ENCODE results near the gene NTN4.

Gene NTN4

DNA sequence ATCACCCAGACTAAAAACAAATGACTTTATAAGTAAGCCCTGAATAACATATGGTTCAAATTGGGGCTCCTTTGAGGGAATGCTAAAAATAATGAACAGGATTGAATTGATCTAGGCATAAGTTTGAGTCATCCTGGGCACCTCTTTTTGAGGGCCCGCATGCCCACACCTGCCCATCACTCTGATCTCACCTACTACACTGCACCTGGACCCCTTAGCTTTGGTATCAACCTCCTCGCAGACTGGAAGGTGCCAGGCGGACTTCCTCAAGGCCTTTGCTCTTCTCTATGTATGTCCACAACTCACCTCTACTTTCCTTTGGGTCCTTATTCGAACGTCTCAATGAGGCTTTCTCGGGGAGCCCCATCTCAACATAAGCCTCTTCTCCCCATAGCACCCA, 17.2 kb downstream of the NTN4 start:
- Histone ChIP-seq H3K9ac (ENCODE audit: low read depth in 1 of 2, low read length in 2 of 2) (no peak overlapping the region), H3K9me3 (ENCODE audit: control insufficient read depth in 1 of 2, low read length in 2 of 2) (no peaks in the 10 kb centered on the region), H3K4me3 (ENCODE audit: low read depth in 1 of 2, low read length in 2 of 2) (no peak overlapping the region), H3K36me3 (ENCODE audit: control insufficient read depth in 1 of 2, insufficient read depth in 2 of 2, low read length in 2 of 2) (no peaks in the 10 kb centered on the region), H3K27ac (ENCODE audit: low read depth, low read length) (no peak overlapping the region), H3K27me3 (ENCODE audit: control insufficient read depth in 1 of 2, insufficient read depth in 2 of 2, low read length in 2 of 2) (no peaks in the 10 kb centered on the region), H3K4me1 (ENCODE audit: control insufficient read depth in 1 of 2, insufficient read depth in 2 of 2, low read length in 2 of 2) (no peaks in the 10 kb centered on the region)

DNA sequence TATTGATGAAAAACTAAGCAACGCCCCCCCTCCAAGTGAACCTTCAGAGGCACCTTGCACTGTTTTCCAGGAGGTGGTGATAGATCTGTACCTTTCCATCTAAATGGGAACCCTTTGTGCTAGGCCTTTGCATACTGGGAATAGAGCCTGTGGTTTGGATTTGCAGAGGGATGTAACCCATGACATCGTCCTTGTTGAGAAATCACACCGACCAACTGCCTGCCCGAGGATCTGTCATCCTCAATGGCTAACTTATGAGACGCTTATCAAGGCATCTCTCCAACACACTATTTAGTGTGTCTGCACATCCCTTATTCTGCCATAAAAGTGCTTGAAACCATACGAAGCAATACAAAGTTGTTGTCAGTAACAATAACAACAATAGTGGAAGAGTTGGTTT, 22.9 kb downstream of the NTN4 start:
- Histone ChIP-seq H3K27me3 (ENCODE audit: control insufficient read depth in 1 of 2, insufficient read depth in 2 of 2, low read length in 2 of 2) (no peaks in the 10 kb centered on the region), H3K4me3 (ENCODE audit: low read depth in 1 of 2, low read length in 2 of 2) (no peak overlapping the region), H3K4me1 (ENCODE audit: control insufficient read depth in 1 of 2, insufficient read depth in 2 of 2, low read length in 2 of 2) (peaks cover 0 to 3% of the 10 kb centered on the region in 2 donors), H3K9me3 (ENCODE audit: control insufficient read depth in 1 of 2, low read length in 2 of 2) (no peaks in the 10 kb centered on the region), H3K36me3 (ENCODE audit: control insufficient read depth in 1 of 2, insufficient read depth in 2 of 2, low read length in 2 of 2) (no peaks in the 10 kb centered on the region), H3K27ac (ENCODE audit: low read depth, low read length) (no peak overlapping the region), H3K9ac (ENCODE audit: low read depth in 1 of 2, low read length in 2 of 2) (no peak overlapping the region)

DNA sequence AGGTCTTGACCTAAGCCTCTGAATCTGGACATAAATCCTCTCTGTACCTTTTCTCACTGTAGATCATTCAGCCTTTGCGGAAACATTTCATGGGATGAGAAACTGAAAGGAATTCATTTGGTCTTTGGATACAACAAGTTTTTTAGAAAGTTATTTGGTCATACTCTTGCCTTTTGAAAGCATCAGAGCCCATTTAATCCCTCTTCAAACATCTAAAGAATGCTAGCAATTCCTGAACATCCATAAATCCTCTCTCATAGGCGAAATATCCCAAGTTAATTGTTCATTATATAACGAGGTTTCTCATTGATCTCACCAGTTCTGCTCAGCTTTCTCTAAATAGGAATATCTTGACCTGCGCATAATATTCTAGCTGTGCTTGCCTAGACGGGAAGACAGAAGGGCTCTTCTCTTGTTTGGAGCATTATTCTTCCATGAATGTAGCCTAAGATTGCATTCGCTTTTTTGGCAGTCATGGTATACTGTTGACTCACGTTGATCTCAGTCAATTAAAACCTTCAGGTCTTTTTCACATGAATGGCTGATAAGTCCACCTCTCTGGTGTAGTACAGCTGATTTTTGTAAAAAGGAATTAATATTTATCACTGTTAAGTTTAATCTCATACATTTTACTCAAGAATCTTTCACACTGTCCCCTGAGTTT, 24.1 kb downstream of the NTN4 start:
- H3K27ac ChIP-seq (ENCODE audit: low read depth, low read length): no peak overlapping the region
- H3K27me3 ChIP-seq (ENCODE audit: control insufficient read depth in 1 of 2, insufficient read depth in 2 of 2, low read length in 2 of 2): no peaks in the 10 kb centered on the region
- H3K36me3 ChIP-seq (ENCODE audit: control insufficient read depth in 1 of 2, insufficient read depth in 2 of 2, low read length in 2 of 2): no peaks in the 10 kb centered on the region
- no peak overlapping the region for H3K4me3 ChIP-seq (ENCODE audit: low read depth in 1 of 2, low read length in 2 of 2)
- H3K9me3 ChIP-seq (ENCODE audit: control insufficient read depth in 1 of 2, low read length in 2 of 2): no peaks in the 10 kb centered on the region
- no peak overlapping the region for H3K9ac ChIP-seq (ENCODE audit: low read depth in 1 of 2, low read length in 2 of 2)
- peaks cover 0 to 3% of the 10 kb centered on the region in 2 donors for H3K4me1 ChIP-seq (ENCODE audit: control insufficient read depth in 1 of 2, insufficient read depth in 2 of 2, low read length in 2 of 2)

DNA sequence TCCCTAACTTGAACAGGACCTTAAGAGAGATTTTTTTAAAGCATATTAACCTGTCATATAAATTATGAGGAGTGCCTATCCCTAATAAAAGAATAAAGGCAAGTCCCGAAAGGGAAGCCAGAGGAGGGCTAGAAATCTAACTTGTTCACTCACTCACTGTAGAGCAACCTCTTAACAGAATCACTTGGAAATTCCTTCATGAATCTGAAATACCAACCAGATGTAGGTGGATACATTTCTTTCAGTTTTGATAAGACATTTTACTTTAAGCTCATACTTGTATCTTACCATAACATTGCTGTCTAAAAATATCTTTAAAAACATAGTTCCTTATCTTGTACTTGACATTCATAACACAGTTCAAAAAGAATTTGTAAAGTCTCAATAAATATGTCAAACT, 25.7 kb downstream of the NTN4 start:
- Histone ChIP-seq H3K4me1 (ENCODE audit: control insufficient read depth in 1 of 2, insufficient read depth in 2 of 2, low read length in 2 of 2) (peaks cover 0 to 3% of the 10 kb centered on the region in 2 donors), H3K27ac (ENCODE audit: low read depth, low read length) (no peak overlapping the region), H3K4me3 (ENCODE audit: low read depth in 1 of 2, low read length in 2 of 2) (no peak overlapping the region), H3K9ac (ENCODE audit: low read depth in 1 of 2, low read length in 2 of 2) (no peak overlapping the region), H3K36me3 (ENCODE audit: control insufficient read depth in 1 of 2, insufficient read depth in 2 of 2, low read length in 2 of 2) (no peaks in the 10 kb centered on the region), H3K9me3 (ENCODE audit: control insufficient read depth in 1 of 2, low read length in 2 of 2) (no peaks in the 10 kb centered on the region), H3K27me3 (ENCODE audit: control insufficient read depth in 1 of 2, insufficient read depth in 2 of 2, low read length in 2 of 2) (no peaks in the 10 kb centered on the region)

DNA sequence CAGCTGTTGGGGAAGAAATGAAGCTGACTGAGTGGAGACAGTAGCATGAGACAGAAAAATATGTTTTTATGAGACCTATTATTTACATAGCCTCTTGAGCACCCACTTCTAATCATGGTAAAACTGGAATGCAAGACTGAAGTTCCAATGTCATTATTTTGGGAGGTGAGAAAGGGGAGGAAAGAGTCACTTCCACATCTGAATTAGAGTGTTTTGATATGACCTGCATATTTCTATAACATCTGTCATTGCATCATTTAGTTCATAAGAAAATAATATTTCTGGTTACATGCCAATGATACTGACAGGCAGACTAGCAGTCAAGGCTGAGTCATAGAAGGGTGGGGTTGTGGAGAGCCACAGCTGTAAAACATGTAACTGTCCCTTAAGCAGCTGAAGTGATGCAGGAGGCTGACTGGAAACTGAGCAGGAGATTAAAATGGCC, 26.7 kb downstream of the NTN4 start:
- H3K4me3 ChIP-seq (ENCODE audit: low read depth in 1 of 2, low read length in 2 of 2): no peak overlapping the region
- H3K9ac ChIP-seq (ENCODE audit: low read depth in 1 of 2, low read length in 2 of 2): no peak overlapping the region
- peaks cover 0 to 3% of the 10 kb centered on the region in 2 donors for H3K9me3 ChIP-seq (ENCODE audit: control insufficient read depth in 1 of 2, low read length in 2 of 2)
- no peaks in the 10 kb centered on the region for H3K27me3 ChIP-seq (ENCODE audit: control insufficient read depth in 1 of 2, insufficient read depth in 2 of 2, low read length in 2 of 2)
- no peak overlapping the region for H3K27ac ChIP-seq (ENCODE audit: low read depth, low read length)
- H3K36me3 ChIP-seq (ENCODE audit: control insufficient read depth in 1 of 2, insufficient read depth in 2 of 2, low read length in 2 of 2): no peaks in the 10 kb centered on the region
- H3K4me1 ChIP-seq (ENCODE audit: control insufficient read depth in 1 of 2, insufficient read depth in 2 of 2, low read length in 2 of 2): peaks cover 0 to 3% of the 10 kb centered on the region in 2 donors

DNA sequence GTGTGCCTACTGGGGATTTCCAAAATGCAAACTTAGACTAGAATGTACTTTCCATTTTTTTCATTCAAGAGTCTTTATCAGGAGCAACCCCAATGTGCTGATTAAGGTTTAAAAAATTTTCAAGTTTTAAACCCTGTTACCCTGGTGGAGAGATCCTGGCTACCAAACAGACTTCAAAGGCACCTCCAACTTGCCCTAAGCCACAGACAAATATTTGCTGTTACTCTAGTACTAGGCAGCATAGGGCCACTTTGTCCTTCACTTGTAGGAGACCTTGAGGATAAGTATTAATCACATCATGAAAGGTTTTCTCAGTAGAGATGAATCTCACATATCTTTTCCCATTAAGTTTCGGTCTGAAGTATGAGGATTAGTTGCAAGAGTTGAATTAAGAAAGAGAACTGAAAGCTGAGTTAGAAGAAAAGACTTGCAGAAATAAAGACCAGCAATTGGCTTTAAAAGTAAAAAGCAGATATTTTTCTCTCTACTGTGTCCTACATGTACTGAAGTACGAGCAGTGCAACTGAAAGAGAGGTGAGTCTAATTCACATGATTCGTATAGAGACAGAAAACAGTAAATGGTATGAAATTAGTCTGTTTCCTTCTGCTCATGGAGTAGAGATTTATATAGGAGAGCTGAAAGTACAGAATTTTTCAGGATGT, 28.3 kb downstream of the NTN4 start:
- Histone ChIP-seq H3K4me1 (ENCODE audit: control insufficient read depth in 1 of 2, insufficient read depth in 2 of 2, low read length in 2 of 2) (peaks cover 0 to 3% of the 10 kb centered on the region in 2 donors), H3K36me3 (ENCODE audit: control insufficient read depth in 1 of 2, insufficient read depth in 2 of 2, low read length in 2 of 2) (no peaks in the 10 kb centered on the region), H3K9ac (ENCODE audit: low read depth in 1 of 2, low read length in 2 of 2) (no peak overlapping the region), H3K9me3 (ENCODE audit: control insufficient read depth in 1 of 2, low read length in 2 of 2) (peaks cover 0 to 4% of the 10 kb centered on the region in 2 donors), H3K4me3 (ENCODE audit: low read depth in 1 of 2, low read length in 2 of 2) (no peak overlapping the region), H3K27ac (ENCODE audit: low read depth, low read length) (no peak overlapping the region), H3K27me3 (ENCODE audit: control insufficient read depth in 1 of 2, insufficient read depth in 2 of 2, low read length in 2 of 2) (no peaks in the 10 kb centered on the region)

DNA sequence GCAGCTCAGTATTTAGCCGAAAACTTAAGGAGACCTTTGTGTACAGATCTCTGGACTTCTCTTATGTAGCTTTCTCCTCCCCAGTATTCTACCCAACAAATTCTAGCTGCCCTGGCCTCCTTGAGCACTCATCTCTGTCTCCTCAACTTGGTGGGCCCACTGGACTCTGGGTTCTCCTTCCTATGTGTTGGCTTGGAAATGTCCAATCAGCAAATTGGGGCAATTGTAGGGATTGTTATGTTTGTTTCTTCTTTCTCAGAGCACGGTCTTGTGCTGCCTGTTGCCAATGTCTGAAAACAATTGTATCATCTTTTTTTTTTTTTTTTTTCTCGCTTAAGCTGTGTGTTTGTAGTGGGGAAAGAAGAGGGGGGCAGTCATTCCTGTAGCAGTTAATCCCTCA, 30.2 kb downstream of the NTN4 start:
- Histone ChIP-seq H3K4me3 (ENCODE audit: low read depth in 1 of 2, low read length in 2 of 2) (no peak overlapping the region), H3K36me3 (ENCODE audit: control insufficient read depth in 1 of 2, insufficient read depth in 2 of 2, low read length in 2 of 2) (no peaks in the 10 kb centered on the region), H3K4me1 (ENCODE audit: control insufficient read depth in 1 of 2, insufficient read depth in 2 of 2, low read length in 2 of 2) (peaks cover 0 to 3% of the 10 kb centered on the region in 2 donors), H3K9me3 (ENCODE audit: control insufficient read depth in 1 of 2, low read length in 2 of 2) (peaks cover 0 to 4% of the 10 kb centered on the region in 2 donors), H3K9ac (ENCODE audit: low read depth in 1 of 2, low read length in 2 of 2) (no peak overlapping the region), H3K27me3 (ENCODE audit: control insufficient read depth in 1 of 2, insufficient read depth in 2 of 2, low read length in 2 of 2) (no peaks in the 10 kb centered on the region), H3K27ac (ENCODE audit: low read depth, low read length) (no peak overlapping the region)

DNA sequence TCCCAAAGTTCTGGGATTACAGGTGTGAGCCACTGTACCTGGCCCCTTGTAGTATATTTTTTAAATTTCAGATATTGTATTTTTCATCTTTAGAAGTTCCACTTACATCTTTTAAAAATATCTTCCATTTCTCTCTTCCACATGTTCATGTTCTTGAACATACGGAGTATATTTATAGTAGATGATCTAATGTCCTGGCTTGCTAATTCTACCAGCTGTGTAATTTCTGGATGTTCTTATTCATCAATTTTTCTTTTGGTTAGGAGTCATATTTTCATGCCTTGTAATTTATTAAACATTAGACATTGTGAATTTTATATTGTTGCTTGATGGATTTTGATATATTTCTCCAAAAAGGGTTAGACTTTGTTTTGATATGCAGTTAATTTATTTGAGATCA, 30.8 kb downstream of the NTN4 start:
- no peak overlapping the region for H3K9ac ChIP-seq (ENCODE audit: low read depth in 1 of 2, low read length in 2 of 2)
- H3K27ac ChIP-seq (ENCODE audit: low read depth, low read length): no peak overlapping the region
- peaks cover 0 to 4% of the 10 kb centered on the region in 2 donors for H3K9me3 ChIP-seq (ENCODE audit: control insufficient read depth in 1 of 2, low read length in 2 of 2)
- H3K36me3 ChIP-seq (ENCODE audit: control insufficient read depth in 1 of 2, insufficient read depth in 2 of 2, low read length in 2 of 2): no peaks in the 10 kb centered on the region
- no peaks in the 10 kb centered on the region for H3K27me3 ChIP-seq (ENCODE audit: control insufficient read depth in 1 of 2, insufficient read depth in 2 of 2, low read length in 2 of 2)
- no peak overlapping the region for H3K4me3 ChIP-seq (ENCODE audit: low read depth in 1 of 2, low read length in 2 of 2)
- H3K4me1 ChIP-seq (ENCODE audit: control insufficient read depth in 1 of 2, insufficient read depth in 2 of 2, low read length in 2 of 2): peaks cover 0 to 3% of the 10 kb centered on the region in 2 donors

DNA sequence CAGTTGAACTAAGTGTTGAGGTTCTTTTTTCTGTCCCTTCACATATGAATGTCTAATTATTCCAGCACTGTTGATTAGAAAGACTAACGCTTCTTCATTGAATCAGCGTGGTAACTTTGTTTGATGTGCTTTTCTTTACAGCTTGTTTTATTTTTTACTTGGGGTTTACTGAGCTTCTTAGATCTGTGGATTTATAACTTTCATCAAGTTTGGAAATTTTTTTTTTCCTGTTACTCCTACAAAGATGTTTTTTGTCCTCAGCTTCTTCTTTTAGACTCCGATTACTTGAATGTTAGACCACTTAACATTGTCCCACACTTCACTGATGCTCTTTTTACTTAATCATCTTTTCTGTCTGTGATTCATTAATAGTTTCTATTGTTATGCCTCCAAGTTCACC, 31.5 kb downstream of the NTN4 start:
- Histone ChIP-seq H3K27ac (ENCODE audit: low read depth, low read length) (no peak overlapping the region), H3K9me3 (ENCODE audit: control insufficient read depth in 1 of 2, low read length in 2 of 2) (peaks cover 0 to 4% of the 10 kb centered on the region in 2 donors), H3K9ac (ENCODE audit: low read depth in 1 of 2, low read length in 2 of 2) (no peak overlapping the region), H3K27me3 (ENCODE audit: control insufficient read depth in 1 of 2, insufficient read depth in 2 of 2, low read length in 2 of 2) (no peaks in the 10 kb centered on the region), H3K4me1 (ENCODE audit: control insufficient read depth in 1 of 2, insufficient read depth in 2 of 2, low read length in 2 of 2) (peaks cover 0 to 3% of the 10 kb centered on the region in 2 donors), H3K4me3 (ENCODE audit: low read depth in 1 of 2, low read length in 2 of 2) (no peak overlapping the region), H3K36me3 (ENCODE audit: control insufficient read depth in 1 of 2, insufficient read depth in 2 of 2, low read length in 2 of 2) (no peaks in the 10 kb centered on the region)

DNA sequence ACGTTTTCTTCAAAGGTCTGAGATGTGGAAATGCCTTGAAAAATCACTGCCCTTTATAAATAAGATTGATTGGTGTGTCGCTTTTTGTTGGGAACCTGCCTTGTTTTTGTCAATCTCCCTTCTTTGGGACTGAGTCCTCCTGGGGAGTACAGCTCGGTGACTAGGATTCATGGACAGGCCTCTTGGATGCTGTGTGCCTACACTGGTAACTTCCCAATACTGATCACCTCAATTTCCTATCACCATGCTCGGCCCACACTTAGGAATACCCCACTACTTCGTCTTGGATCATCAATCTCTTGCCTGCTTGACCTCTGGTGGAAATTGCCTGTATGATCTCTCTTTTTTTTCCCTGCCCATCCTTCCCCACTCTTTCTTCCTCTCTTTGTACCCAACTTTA, 34.2 kb downstream of the NTN4 start:
- Histone ChIP-seq H3K36me3 (ENCODE audit: control insufficient read depth in 1 of 2, insufficient read depth in 2 of 2, low read length in 2 of 2) (no peaks in the 10 kb centered on the region), H3K9me3 (ENCODE audit: control insufficient read depth in 1 of 2, low read length in 2 of 2) (peaks cover 0 to 4% of the 10 kb centered on the region in 2 donors), H3K4me1 (ENCODE audit: control insufficient read depth in 1 of 2, insufficient read depth in 2 of 2, low read length in 2 of 2) (no peaks in the 10 kb centered on the region), H3K27me3 (ENCODE audit: control insufficient read depth in 1 of 2, insufficient read depth in 2 of 2, low read length in 2 of 2) (no peaks in the 10 kb centered on the region), H3K27ac (ENCODE audit: low read depth, low read length) (no peak overlapping the region), H3K4me3 (ENCODE audit: low read depth in 1 of 2, low read length in 2 of 2) (no peak overlapping the region), H3K9ac (ENCODE audit: low read depth in 1 of 2, low read length in 2 of 2) (no peak overlapping the region)

All from duodenal mucosa (tissue), 2 donors.